GM12875 (cell line): ENCODE measurements around the gene IQSEC1.

Source experiments
- H3K4me3 ChIP-seq: one replicate; pipeline ENCODE4 v1.5.1; 2011; ENCODE audit warnings: low read depth, low read length, control low read depth
- CTCF ChIP-seq: IDR thresholded peaks from 2 replicates; pipeline ENCODE4 v1.5.1; 2011; ENCODE audit warnings: low read depth, mild to moderate bottlenecking, control low read depth, inconsistent platforms, low read length, moderate library complexity, borderline replicate concordance; ENCODE audit not compliant: insufficient read depth

IQSEC1 gene

GRCh38 chr3:12908136-12908730 lies 165.0 kb downstream of the IQSEC1 start:
- no peak for TF ChIP-seq CTCF
- no peak overlapping the region for H3K4me3 ChIP-seq

- no peak overlapping the region for H3K4me3 ChIP-seq
- no peak for TF ChIP-seq CTCF
Observed at GRCh38 chr3:12907729-12908128, 165.5 kb downstream of the IQSEC1 start.

GRCh38 chr3:12907296-12907695 lies 165.9 kb downstream of the IQSEC1 start:
- TF ChIP-seq CTCF = no peak
- no peak overlapping the region for H3K4me3 ChIP-seq

- no peak overlapping the region for H3K4me3 ChIP-seq
- TF ChIP-seq CTCF = no peak
Observed at GRCh38 chr3:12906916-12907290, 166.3 kb downstream of the IQSEC1 start.

- H3K4me3 ChIP-seq = no peak overlapping the region
- TF ChIP-seq CTCF = no peak
Observed at GRCh38 chr3:12906141-12906915, 166.9 kb downstream of the IQSEC1 start.

- no peak for TF ChIP-seq CTCF
- H3K4me3 ChIP-seq = no peak overlapping the region
Observed at GRCh38 chr3:12905316-12906071, 167.7 kb downstream of the IQSEC1 start.
